HG03432 (cell line): Measurements from ENCODE around the gene EHMT1.

Experiments
- ATAC-seq: cut with Tn5 transposase; IDR thresholded peaks from one replicate; pipeline ENCODE4 v1.9.1; 2021; ENCODE audit warnings: mild to moderate bottlenecking, moderate library complexity; ENCODE audit not compliant: unreplicated experiment

The EHMT1 gene

GRCh38 chr9:137817236-137818200 lies 198.7 kb downstream of the EHMT1 start:
- ATAC-seq = no peak

GRCh38 chr9:137818286-137818685 lies 199.5 kb downstream of the EHMT1 start:
- ATAC-seq = no peak

- no peak for ATAC-seq
Observed at GRCh38 chr9:137820161-137820855, 201.5 kb downstream of the EHMT1 start.

- no peak for ATAC-seq
Observed at GRCh38 chr9:137823986-137824771, 205.4 kb downstream of the EHMT1 start.

- ATAC-seq = no peak
Observed at GRCh38 chr9:137825324-137825989, 206.7 kb downstream of the EHMT1 start.

DNA sequence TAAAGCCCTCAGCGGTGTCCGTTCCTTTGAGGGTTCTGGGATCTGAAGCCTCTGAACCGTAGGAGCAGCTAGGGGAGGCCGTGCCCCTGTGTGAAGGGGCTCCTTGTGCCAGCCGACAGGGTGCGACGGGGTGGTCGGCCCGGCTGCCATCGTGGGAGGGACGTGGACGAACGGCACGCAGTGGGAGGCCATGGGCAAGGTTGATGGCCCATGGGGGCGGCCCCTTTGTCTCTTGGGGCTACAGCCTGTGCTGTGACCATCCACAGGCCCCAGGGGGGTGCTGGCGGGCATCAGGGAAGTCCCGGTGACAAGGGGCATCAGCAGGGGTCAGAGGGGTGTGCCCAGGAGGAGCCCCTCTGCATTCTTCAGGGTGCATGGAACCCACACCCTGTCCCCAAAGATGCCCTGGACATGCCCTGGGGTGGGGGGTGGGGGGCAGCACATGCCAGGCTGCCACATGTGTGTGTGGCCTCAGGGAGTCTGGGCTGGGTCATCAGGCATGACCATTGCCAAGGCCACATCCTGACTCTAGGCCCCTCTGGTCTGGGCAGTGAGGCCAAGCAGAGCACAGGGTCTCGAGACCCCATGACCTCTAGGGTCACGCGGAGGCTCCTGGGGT lies 209.2 kb downstream of the EHMT1 start:
- no peak for ATAC-seq

DNA sequence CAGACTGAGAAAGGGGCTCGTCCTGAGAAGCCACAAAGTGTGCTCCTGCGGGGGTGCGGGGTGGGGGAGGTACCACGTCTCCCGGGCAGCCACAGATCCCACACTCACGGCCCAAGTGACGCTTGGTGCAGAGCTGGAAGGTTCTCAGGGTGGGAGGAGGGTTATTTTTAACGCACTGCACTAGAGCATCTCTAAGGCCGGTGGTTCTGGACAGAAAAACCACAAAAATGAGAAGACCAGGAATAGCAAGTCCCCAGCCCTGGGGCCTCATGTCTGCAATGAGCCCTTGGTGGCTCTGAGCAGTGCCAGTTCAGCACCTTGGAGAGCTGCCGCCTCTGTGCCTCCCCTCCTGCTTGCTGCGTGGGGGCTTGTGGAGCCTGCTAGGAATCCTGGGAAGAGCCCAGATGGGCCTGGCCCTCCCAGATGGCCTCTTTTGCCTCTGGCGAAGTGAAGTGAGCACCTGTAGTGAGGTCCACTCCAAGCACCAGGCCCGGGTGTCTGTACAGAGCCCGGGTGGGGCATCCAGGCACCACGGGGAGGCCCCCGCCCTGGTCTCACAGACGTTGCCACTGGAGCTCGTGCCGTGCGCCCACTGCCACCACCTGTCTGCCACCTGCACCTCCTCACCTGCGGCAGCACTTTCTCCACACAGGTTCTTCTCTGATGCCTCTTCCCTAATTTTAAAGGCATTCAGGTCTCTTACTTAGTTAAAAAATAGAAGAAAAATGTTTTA lies 209.9 kb downstream of the EHMT1 start:
- ATAC-seq = no peak

DNA sequence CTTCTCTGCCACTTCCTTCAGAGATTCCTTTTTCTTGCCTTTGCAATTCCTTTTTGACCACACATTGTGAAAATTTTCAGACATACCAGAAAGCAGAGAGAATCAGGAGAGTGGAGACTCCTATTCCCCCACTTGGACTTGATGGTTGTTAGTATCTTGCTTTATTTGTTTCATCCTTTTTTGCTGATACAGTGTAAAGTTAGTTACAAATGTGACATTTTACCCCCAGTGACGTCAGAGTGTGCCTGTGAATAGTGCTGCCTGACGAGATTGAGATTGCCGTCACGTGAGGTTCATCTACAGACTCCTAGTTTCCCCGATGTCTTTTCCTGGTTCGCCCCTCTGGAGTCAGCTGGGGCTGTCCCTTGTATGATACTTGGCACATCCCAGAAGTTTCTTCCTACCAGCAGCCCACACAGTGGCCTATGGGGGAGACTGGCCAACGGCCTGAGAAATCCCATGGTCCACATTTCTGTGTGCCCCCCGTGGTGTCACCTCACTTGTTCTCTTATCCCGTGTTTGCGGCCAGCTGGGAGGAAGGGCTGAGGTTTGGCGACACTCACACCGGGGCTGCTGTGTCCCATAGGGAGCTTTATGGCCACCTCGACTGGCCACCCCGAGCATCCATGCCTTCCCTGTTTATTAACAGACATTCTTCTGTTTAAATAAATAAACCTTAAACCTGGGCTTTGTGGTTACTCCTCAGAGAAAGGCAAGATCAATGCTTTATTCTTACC lies 210.6 kb downstream of the EHMT1 start:
- no peak for ATAC-seq

- no peak for ATAC-seq
Observed at GRCh38 chr9:137832191-137832700, 213.4 kb downstream of the EHMT1 start.

DNA sequence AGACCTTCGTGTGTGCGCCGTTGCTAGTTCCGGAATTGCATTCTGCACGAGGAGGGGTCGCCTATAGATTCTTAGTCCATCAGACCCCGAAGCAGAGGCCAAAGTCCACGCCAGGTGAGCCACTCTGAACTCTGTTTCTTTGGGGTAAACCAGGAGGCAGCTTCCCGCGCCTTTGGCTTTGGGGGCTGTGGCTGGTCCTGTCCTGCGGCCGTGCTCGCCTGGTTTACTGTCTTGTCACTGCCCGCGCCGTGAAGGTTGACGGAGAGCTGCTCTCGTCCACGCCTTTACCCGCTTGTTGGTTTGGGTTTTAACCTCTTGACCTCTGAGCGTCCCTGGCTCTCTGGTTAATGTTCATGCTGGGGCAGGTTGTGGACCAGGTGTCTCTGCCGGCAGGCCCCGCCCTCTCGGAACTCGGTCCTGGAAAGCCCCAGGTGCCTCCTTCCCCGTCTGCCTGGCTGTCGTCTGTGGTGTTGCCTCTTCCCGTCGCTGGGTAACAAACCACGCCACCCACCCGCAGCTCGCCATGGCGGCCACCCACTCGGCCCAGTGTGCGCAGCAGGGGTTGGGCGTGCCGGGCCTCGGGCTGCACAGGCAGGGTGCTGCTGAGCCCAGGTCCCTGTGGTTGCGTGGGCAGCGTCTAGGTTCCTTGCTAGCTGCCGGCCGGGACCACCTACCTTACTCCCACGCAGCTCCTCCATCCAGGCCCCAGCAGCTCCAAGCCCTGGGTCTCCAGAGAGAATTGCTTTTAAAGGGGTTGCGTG lies 214.2 kb downstream of the EHMT1 start:
- ATAC-seq = no peak

DNA sequence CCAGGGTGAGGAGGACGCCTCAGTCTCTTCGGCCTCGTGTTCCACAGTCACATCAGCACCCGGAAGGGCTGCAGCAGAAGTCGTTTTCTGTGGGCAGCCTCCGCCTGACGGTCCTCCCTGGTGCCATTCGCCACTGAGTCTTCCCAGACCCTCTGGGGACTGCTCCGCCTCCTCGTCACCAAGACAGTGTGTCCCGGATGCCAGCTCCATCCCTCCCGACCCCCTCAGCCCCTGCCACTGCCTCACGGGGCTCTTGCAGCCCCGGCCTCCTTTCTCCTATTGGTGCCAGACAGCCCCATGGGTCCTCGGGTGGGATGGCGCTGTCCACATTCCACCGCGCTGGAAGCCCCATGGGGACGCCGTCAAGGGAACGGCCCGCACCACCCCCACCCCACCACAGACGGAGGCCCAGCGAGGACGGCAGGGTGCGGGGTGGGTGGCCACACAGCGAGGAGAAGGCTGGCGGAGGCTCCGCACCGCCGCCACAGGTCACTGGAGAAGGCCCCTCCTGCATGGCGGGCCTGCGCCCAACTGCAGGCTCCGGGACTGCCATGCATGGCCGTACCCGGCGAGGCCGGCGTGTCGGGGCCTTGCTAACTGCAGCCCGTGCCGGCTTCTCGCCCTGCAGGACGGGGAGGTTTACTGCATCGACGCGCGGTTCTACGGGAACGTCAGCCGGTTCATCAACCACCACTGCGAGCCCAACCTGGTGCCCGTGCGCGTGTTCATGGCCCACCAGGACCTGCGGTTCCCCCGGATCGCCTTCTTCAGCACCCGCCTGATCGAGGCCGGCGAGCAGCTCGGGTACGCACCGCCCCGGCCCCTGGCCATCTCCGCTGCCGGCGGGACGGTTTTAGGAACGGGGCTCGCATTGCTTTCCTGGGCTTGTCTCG lies 215.2 kb downstream of the EHMT1 start:
- ATAC-seq = no peak

DNA sequence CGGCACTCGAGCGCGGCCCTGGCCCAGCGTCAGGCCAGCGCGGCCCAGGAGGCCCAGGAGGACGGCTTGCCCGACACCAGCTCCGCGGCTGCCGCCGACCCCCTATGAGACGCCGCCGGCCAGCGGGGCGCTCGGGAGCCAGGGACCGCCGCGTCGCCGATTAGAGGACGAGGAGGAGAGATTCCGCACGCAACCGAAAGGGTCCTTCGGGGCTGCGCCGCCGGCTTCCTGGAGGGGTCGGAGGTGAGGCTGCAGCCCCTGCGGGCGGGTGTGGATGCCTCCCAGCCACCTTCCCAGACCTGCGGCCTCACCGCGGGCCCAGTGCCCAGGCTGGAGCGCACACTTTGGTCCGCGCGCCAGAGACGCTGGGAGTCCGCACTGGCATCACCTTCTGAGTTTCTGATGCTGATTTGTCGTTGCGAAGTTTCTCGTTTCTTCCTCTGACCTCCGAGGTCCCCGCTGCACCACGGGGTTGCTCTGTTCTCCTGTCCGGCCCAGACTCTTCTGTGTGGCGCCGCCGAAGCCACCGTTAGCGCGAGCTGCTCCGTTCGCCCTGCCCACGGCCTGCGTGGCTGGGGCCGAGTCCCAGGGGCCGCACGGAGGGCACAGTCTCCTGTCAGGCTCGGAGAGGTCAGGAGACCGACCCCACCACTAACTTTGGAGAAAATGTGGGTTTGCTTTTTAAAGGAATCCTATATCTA lies 216.2 kb downstream of the EHMT1 start:
- no peak for ATAC-seq

GRCh38 chr9:137836151-137836830 lies 217.5 kb downstream of the EHMT1 start:
- ATAC-seq = no peak

- ATAC-seq = no peak
Observed at GRCh38 chr9:137836831-137837241, 218.0 kb downstream of the EHMT1 start.

DNA sequence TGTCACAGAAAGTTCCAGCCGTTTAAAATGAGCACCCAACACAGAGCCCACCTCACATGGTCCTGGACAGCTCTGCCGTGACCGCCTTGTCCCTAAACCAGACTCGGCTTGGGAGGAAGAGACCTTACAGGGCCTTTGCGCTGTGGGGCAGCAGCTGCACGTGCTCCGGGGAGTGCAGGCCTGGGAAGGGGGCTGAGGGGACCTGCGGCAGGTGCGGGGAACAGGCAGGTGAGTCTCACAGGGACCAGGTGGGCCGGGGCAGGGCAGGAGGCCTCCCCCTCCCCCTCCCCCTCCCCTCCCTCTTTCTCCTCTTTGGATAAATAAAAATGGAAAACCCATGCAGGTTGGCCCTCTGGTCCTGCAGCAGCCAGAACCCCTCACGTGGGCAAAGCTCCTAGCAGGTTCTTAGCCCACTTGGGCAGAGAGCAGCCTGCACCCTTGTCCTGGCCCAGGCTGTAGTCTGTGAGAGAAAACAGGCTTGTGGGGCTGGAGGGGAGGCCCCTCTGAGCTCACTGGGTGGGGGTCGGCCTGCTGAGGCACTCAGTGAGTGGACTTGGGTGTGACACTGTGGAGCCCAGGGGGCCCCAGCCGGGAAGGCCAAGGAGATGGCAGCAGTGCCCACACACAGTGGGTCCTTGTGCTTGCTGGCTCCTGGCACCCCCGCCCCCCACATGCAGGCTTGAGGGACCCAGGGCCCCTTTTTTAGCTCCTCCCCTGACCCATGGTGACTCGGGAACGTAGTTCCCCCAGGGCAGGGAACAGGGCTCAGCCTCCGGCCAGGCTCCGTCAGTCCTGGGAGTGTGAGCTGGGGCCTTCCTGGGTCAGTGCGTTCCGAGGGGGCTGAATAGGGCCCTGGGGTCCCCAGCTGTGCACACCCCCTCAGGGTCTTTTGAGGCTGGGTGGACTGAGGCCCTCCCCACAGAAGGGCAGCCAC lies 218.8 kb downstream of the EHMT1 start:
- ATAC-seq = no peak
